DOHH2 (cell line): ENCODE measurements around the gene IFIT3.

Experiments
- EZH2phosphoT487 ChIP-seq: fragments of 200-600 bp; sonication (generic); IDR thresholded peaks from 2 replicates; pipeline ENCODE4 v1.6.1; 2017; ENCODE audit warnings: borderline replicate concordance, mild to moderate bottlenecking, antibody characterized with exemption, low read length, moderate library complexity, mixed read lengths
- TF ChIP-seq, protein P1 (sequence below): fragments of 200-600 bp; sonication (generic); IDR thresholded peaks from one replicate; pipeline ENCODE4 v1.5.1; 2014; ENCODE audit warnings: antibody characterized with exemption, mild to moderate bottlenecking, low read depth, low read length; ENCODE audit not compliant: poor library complexity, severe bottlenecking

DNA sequence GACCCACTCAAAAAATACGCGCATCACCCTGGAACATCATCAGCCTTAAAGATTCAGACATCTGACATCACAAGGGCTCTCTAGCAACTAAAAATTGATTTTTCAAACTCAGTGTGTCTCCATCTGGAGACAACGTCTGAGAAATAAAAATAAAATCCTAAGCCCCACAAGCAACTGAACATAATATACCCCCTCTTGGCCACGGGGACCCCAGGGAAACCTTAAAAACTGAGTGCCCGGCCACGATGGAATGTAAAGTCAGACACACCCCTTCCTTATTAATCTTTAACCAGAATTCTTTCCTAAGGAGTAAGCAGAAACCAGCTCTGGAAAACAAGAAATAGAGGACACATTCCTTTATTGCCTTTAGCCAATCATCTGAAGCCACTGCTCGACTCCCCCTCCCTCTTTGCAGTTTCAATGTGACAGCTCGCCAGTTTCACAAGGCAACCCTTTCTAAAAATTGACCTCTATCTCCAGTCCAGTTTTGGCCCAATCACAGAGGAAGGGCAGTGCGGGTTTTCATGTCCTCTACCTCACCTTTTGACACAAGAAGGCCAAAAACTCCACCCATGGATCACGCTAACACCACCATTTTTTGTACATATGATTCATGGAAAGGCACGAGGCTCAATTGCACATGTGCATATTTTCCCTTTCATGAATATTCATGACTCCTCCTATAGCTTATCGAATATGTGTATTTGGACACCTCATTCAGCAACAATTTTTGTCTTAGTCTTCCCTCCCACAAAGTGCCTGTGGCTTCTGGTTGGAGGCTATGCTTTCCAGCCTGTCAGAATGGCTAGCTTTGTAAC, 24.2 kb downstream of the IFIT3 start:
- TF ChIP-seq, protein P1, sequence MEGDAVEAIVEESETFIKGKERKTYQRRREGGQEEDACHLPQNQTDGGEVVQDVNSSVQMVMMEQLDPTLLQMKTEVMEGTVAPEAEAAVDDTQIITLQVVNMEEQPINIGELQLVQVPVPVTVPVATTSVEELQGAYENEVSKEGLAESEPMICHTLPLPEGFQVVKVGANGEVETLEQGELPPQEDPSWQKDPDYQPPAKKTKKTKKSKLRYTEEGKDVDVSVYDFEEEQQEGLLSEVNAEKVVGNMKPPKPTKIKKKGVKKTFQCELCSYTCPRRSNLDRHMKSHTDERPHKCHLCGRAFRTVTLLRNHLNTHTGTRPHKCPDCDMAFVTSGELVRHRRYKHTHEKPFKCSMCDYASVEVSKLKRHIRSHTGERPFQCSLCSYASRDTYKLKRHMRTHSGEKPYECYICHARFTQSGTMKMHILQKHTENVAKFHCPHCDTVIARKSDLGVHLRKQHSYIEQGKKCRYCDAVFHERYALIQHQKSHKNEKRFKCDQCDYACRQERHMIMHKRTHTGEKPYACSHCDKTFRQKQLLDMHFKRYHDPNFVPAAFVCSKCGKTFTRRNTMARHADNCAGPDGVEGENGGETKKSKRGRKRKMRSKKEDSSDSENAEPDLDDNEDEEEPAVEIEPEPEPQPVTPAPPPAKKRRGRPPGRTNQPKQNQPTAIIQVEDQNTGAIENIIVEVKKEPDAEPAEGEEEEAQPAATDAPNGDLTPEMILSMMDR, result no peak
- no peak for TF ChIP-seq EZH2phosphoT487
